HCT116 (cell line): Measurements from ENCODE around the gene LGALS3. TPM values are rescaled to one million over a fixed set of nuclear protein-coding genes. Genes with fewer than 3 reads are reported as not detected.

ENCODE experiments used
- ATAC-seq: fragments of 200-7000 bp; cut with Tn5 transposase; 2 replicates; pipeline ENCODE4 v1.9.1; 2020; ENCODE audit warnings: mild to moderate bottlenecking, moderate library complexity
- BruUV-seq: library from RNA; stranded (reverse); fragments of 400-500 nt; replicated peaks from 2 replicates; lab custom pipeline; 2021; lab: Mats Ljungman, UMichigan
- CTCF ChIA-PET: fragments of 300-600 bp; sonication (Branson Sonifier 250); formaldehyde crosslinking; loops from one replicate; lab custom pipeline; 2021; ENCODE audit warnings: antibody characterized with exemption; lab: Charles Lee
- POLR2A ChIA-PET: fragments of 300-600, 350-600 bp; sonication (Branson Sonifier 250); formaldehyde crosslinking; loops from one replicate; lab custom pipeline; 2021; ENCODE audit warnings: antibody characterized with exemption; lab: Charles Lee
- RAD21 ChIA-PET, 2 experiments: fragments of 300-600 bp; sonication (Branson Sonifier 250); formaldehyde crosslinking; loops; one replicate each; lab custom pipeline; 2023; ENCODE audit warnings: low total read pairs in 2 of 2; ENCODE audit not compliant: uncharacterized antibody in 2 of 2, unreplicated experiment in 2 of 2, low non-redundant PET in 1 of 2; lab: Charles Lee
- DNase-seq: peaks from one replicate; pipeline ENCODE4 v3.0.0-alpha.2; 2010; ENCODE audit warnings: low read depth, low spot score
- H2AFZ ChIP-seq: fragments of 200-600 bp; shearing (Covaris generic), sonication (generic); 2 replicates; pipeline ENCODE4 v1.6.1; 2017; ENCODE audit warnings: low read depth, mixed run types, mixed read lengths, antibody characterized with exemption, low read length; ENCODE audit not compliant: poor library complexity, severe bottlenecking
- H3K27ac ChIP-seq: 2 replicates; pipeline ENCODE4 v1.5.1; 2012; ENCODE audit warnings: low read depth, low read length
- H3K27me3 ChIP-seq: fragments of 200-600 bp; sonication (generic); 2 replicates; pipeline ENCODE4 v1.6.1; 2016; ENCODE audit warnings: mixed run types, low read length, mixed read lengths; ENCODE audit not compliant: insufficient read depth
- H3K36me3 ChIP-seq, 2 experiments: fragments of 200-500 bp in 1 of 2; fragments of 200-600 bp in 1 of 2; sonication (Bioruptor generic) in 1 of 2; sonication (generic) in 1 of 2; 2 replicates each; pipeline versions ENCODE4 v1.5.1 to v1.6.1; 2014 to 2016; ENCODE audit warnings: low read length in 2 of 2, inconsistent platforms in 1 of 2, mixed read lengths in 1 of 2, mixed run types in 1 of 2; ENCODE audit not compliant: insufficient read depth in 2 of 2, control insufficient read depth in 1 of 2
- H3K4me1 ChIP-seq, 2 experiments: fragments of 200-600 bp in 1 of 2; sonication (generic) in 1 of 2; 2 replicates each; pipeline versions ENCODE4 v1.5.1 to v1.6.1; 2012 to 2017; ENCODE audit warnings: low read length in 2 of 2, inconsistent platforms in 1 of 2, mild to moderate bottlenecking in 1 of 2, mixed read lengths in 1 of 2, mixed run types in 1 of 2, moderate library complexity in 1 of 2; ENCODE audit not compliant: insufficient read depth in 2 of 2, control insufficient read depth in 1 of 2
- H3K4me2 ChIP-seq: fragments of 200-600 bp; sonication (generic); 2 replicates; pipeline ENCODE4 v1.6.1; 2017; ENCODE audit warnings: mixed run types, low read length, mixed read lengths
- H3K4me3 ChIP-seq, 2 experiments: fragments of 200-600 bp in 1 of 2; sonication (generic) in 1 of 2; replicated peaks in 1 of 2; 2 replicates each; pipeline ENCODE4 v1.5.1; 2011 to 2016; ENCODE audit warnings: low read length in 2 of 2, control low read depth in 1 of 2, low read depth in 1 of 2, mild to moderate bottlenecking in 1 of 2, mixed read lengths in 1 of 2, mixed run types in 1 of 2
- H3K79me2 ChIP-seq: fragments of 200-600 bp; sonication (generic); 2 replicates; pipeline ENCODE4 v1.6.1; 2017; ENCODE audit warnings: mild to moderate bottlenecking, mixed run types, low read length, moderate library complexity, mixed read lengths; ENCODE audit not compliant: insufficient read depth
- H3K9ac ChIP-seq: fragments of 200-600 bp; sonication (generic); 2 replicates; pipeline ENCODE4 v1.6.1; 2016; ENCODE audit warnings: low read length, mixed read lengths
- H3K9me2 ChIP-seq: fragments of 200-600 bp; sonication (generic), shearing (Covaris generic); 2 replicates; pipeline ENCODE4 v1.6.1; 2017; ENCODE audit warnings: mixed run types, mild to moderate bottlenecking, moderate library complexity; ENCODE audit not compliant: insufficient read depth
- H3K9me3 ChIP-seq, 2 experiments: fragments of 200-500 bp in 1 of 2; fragments of 200-600 bp in 1 of 2; sonication (Bioruptor generic) in 1 of 2; sonication (generic) in 1 of 2; 2 replicates each; pipeline ENCODE4 v1.6.1; 2014 to 2017; ENCODE audit warnings: low read length in 2 of 2, mixed read lengths in 2 of 2, inconsistent platforms in 1 of 2, low read depth in 1 of 2, mild to moderate bottlenecking in 1 of 2, mixed run types in 1 of 2, moderate library complexity in 1 of 2; ENCODE audit not compliant: control insufficient read depth in 1 of 2, insufficient read depth in 1 of 2
- H4K20me1 ChIP-seq: fragments of 200-600 bp; sonication (generic), shearing (Covaris generic); 2 replicates; pipeline ENCODE4 v1.6.1; 2017; ENCODE audit warnings: mixed run types, mild to moderate bottlenecking, moderate library complexity; ENCODE audit not compliant: insufficient read depth
- ATF3 ChIP-seq: IDR thresholded peaks from 2 replicates; pipeline ENCODE4 v1.6.1; 2012
- CBX3 ChIP-seq: IDR thresholded peaks from 2 replicates; pipeline ENCODE4 v1.6.1; 2012; ENCODE audit warnings: low read depth
- CTCF ChIP-seq, 3 experiments: fragments of 200-600 bp in 1 of 3; sonication (generic) in 1 of 3; IDR thresholded peaks in 2 of 3; conservative IDR thresholded peaks in 1 of 3; 2 replicates each; pipeline ENCODE4 v1.5.1; 2012 to 2017; ENCODE audit warnings: low read depth in 2 of 3, low read length in 2 of 3, antibody characterized with exemption in 1 of 3, borderline replicate concordance in 1 of 3, control low read depth in 1 of 3, mild to moderate bottlenecking in 1 of 3, mixed read lengths in 1 of 3, mixed run types in 1 of 3, moderate library complexity in 1 of 3; ENCODE audit not compliant: insufficient read depth in 1 of 3
- ELF1 ChIP-seq: IDR thresholded peaks from 2 replicates; pipeline ENCODE4 v1.6.1; 2012; ENCODE audit warnings: low read depth, borderline replicate concordance
- MAX ChIP-seq: IDR thresholded peaks from 2 replicates; pipeline ENCODE4 v1.6.1; 2012
- RAD21 ChIP-seq: IDR thresholded peaks from 2 replicates; pipeline ENCODE4 v1.6.1; 2012; ENCODE audit warnings: low read depth, mild to moderate bottlenecking
- REST ChIP-seq: IDR thresholded peaks from 2 replicates; pipeline ENCODE4 v1.6.1; 2012; ENCODE audit warnings: low read depth
- SIN3A ChIP-seq: IDR thresholded peaks from 2 replicates; pipeline ENCODE4 v1.6.1; 2012; ENCODE audit warnings: low read depth
- SRF ChIP-seq: IDR thresholded peaks from 2 replicates; pipeline ENCODE4 v1.6.1; 2012; ENCODE audit warnings: low read depth
- TCF7L2 ChIP-seq: IDR thresholded peaks from 2 replicates; pipeline ENCODE4 v1.7.0; 2011; ENCODE audit warnings: borderline replicate concordance, inconsistent platforms; ENCODE audit not compliant: insufficient read depth, insufficient read length; ENCODE audit errors: extremely low read depth
- YY1 ChIP-seq: IDR thresholded peaks from 2 replicates; pipeline ENCODE4 v1.6.1; 2011; ENCODE audit warnings: low read length, low read depth, moderate library complexity, mild to moderate bottlenecking; ENCODE audit not compliant: insufficient replicate concordance; ENCODE audit errors: extremely low read depth
- ZBTB33 ChIP-seq: IDR thresholded peaks from 2 replicates; pipeline ENCODE4 v1.6.1; 2011; ENCODE audit warnings: mild to moderate bottlenecking, low read length, moderate library complexity; ENCODE audit not compliant: insufficient replicate concordance; ENCODE audit errors: extremely low read depth
- ZNF274 ChIP-seq: fragments of 200-500 bp; sonication (Bioruptor generic); IDR thresholded peaks from 2 replicates; pipeline ENCODE4 v1.6.1; 2014; ENCODE audit warnings: mild to moderate bottlenecking, low read depth, low read length, inconsistent platforms
- intact Hi-C: fragments of 100-400 bp; cut with micrococcal nuclease; formaldehyde crosslinking; loops from 2 replicates; pipeline ENCODE4 v1.10.0; 2022
- total RNA-seq: library from RNA; stranded (reverse); gene quantifications from one replicate; pipeline ENCODE4 v1.2.1, GENCODE V29; 2021; ENCODE audit not compliant: unreplicated experiment

LGALS3 gene
- total RNA-seq, 1 experiment from 2014 or later = 86.1 TPM

- Histone ChIP-seq H3K4me1 (peaks cover 31 to 51% of the 10 kb centered on the region in 2 experiments), H3K4me2 (no peak overlapping the region), H4K20me1 (no peaks in the 10 kb centered on the region), H3K27ac (no peak overlapping the region), H3K9ac (no peak overlapping the region), H3K9me3 (no peaks in the 10 kb centered on the region), H3K27me3 (no peaks in the 10 kb centered on the region), H3K79me2 (peaks cover 3% of the 10 kb centered on the region), H2AFZ (no peak overlapping the region), H3K4me3 (no peak overlapping the region)
- intact Hi-C loops = no loop called here
- ATAC-seq = no peak
- no TSS peak for BruUV-seq
- no peak for DNase-seq
- POLR2A ChIA-PET = no interaction called here
- TF ChIP-seq SRF (no peak), CTCF (IDR thresholded peaks at IDR 0.05 in 2 of 3, conservative IDR thresholded peaks at IDR 0.05 in 1 of 3; ENCODE audit: borderline replicate concordance in 1 of 3, insufficient read depth in 1 of 3, low read depth in 2 of 3, low read length in 2 of 3) (no peak), MAX (no peak), ELF1 (no peak), CBX3 (no peak), RAD21 (no peak), SIN3A (no peak), YY1 (no peak), ZBTB33 (no peak), REST (no peak), ATF3 (no peak), TCF7L2 (no peak), ZNF274 (no peak)
- TF ChIP-seq, all 23 proteins: peak for 0
- RAD21 ChIA-PET = no interaction called here
- no peaks in the 10 kb centered on the region for H3K9me2 ChIP-seq
- CTCF ChIA-PET = no interaction called here
- no peaks in the 10 kb centered on the region for H3K36me3 ChIP-seq
These were observed 4.2 kb upstream of the LGALS3 start for GRCh38 chr14:55124774-55125386.
